ENCODE data around the gene COL9A1. TPM values are rescaled to one million over a fixed set of nuclear protein-coding genes. Genes with fewer than 3 reads are reported as not detected.

The COL9A1 gene
- total and polyA plus RNA-seq, 4 donors, result 0.02 to 1.7 (median 0.06) TPM; not detected in 1

DNA sequence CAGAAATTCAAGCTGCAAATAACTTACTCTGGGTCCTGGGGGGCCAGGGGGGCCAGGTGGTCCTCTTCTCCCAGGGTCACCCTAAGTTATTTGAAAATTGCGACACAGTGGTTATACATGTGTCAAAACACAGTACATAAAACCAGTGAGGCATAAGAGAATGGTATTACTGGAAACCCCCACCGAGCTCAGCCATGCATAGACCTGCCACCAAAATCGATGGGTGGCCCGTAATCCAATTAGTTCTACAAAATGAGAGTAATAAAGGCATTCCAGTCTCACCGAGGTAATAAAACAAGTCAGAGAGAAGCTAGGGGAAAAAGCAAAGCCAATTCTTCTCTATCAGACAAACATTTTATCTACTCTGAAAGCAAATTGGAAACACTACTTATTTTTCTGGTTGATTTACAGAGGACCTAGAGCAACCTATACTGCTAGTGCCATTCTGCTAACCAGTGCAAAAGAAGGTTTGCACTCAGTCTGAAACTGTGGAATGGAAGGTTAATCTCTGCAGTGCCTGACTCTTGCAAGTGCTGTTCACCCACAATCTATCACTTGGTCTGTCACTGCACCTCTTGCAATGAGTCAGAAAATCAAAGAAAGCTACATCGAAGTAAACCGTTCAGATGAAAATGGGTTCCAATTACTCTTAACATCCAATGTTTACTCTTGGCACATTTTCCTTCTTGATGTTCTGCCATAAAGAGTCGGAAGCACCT is 32.4 kb downstream of the COL9A1 start:
- TF ChIP-seq, protein P1, sequence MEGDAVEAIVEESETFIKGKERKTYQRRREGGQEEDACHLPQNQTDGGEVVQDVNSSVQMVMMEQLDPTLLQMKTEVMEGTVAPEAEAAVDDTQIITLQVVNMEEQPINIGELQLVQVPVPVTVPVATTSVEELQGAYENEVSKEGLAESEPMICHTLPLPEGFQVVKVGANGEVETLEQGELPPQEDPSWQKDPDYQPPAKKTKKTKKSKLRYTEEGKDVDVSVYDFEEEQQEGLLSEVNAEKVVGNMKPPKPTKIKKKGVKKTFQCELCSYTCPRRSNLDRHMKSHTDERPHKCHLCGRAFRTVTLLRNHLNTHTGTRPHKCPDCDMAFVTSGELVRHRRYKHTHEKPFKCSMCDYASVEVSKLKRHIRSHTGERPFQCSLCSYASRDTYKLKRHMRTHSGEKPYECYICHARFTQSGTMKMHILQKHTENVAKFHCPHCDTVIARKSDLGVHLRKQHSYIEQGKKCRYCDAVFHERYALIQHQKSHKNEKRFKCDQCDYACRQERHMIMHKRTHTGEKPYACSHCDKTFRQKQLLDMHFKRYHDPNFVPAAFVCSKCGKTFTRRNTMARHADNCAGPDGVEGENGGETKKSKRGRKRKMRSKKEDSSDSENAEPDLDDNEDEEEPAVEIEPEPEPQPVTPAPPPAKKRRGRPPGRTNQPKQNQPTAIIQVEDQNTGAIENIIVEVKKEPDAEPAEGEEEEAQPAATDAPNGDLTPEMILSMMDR (IDR thresholded peaks at IDR 0.05; ENCODE audit: control extremely low read depth, extremely low read depth), result no peak
- Histone ChIP-seq H3K27me3 (ENCODE audit: control insufficient read depth in 3 of 3, insufficient read depth in 3 of 3, low read length in 2 of 3) (no peaks in the 10 kb centered on the region), H3K36me3 (ENCODE audit: control insufficient read depth in 4 of 4, insufficient read depth in 4 of 4, low read length in 4 of 4) (no peaks in the 10 kb centered on the region), H3K4me3 (no peak overlapping the region), H3K4me1 (ENCODE audit: control insufficient read depth in 5 of 5, insufficient read depth in 5 of 5, low read length in 5 of 5) (no peaks in the 10 kb centered on the region), H3K9me3 (ENCODE audit: control insufficient read depth in 4 of 4, insufficient read depth in 3 of 4, low read length in 3 of 4) (no peaks in the 10 kb centered on the region), H3K9ac (ENCODE audit: insufficient read depth in 1 of 2, low read length in 2 of 2) (no peak overlapping the region), H3K27ac (ENCODE audit: low read depth in 1 of 2, low read length in 1 of 2) (no peak overlapping the region)
- ATAC-seq (ENCODE audit: insufficient read depth, low FRiP score) (no peak), DNase-seq (no peak)
- 65 to 72% methylated on average over 8 of the region's 8 CpGs for WGBS, 2 donors

DNA sequence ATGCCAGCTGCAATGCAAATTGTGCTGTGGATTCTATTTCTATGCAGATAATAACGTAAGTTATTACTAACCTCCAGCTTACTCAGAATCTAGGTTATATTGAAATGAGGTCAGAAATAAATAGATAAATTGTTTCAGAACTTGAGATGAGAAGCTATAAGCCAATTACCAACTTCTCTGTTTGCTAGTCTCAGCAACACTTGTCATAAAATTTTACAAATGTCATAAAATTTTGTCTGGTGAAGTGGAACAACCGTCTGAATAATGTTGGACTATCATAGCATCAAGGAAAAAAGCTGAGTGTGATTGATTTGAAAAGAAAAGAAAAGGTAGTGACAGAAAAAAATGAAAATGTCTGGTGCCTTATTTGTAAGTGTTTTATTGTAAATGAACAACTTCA is 36.7 kb downstream of the COL9A1 start:
- Histone ChIP-seq H3K4me1 (ENCODE audit: control insufficient read depth in 5 of 5, insufficient read depth in 5 of 5, low read length in 5 of 5) (no peaks in the 10 kb centered on the region), H3K27ac (ENCODE audit: low read depth in 1 of 2, low read length in 1 of 2) (no peak overlapping the region), H3K4me3 (no peak overlapping the region), H3K9ac (ENCODE audit: insufficient read depth in 1 of 2, low read length in 2 of 2) (no peak overlapping the region), H3K36me3 (ENCODE audit: control insufficient read depth in 4 of 4, insufficient read depth in 4 of 4, low read length in 4 of 4) (no peaks in the 10 kb centered on the region), H3K27me3 (ENCODE audit: control insufficient read depth in 3 of 3, insufficient read depth in 3 of 3, low read length in 2 of 3) (no peaks in the 10 kb centered on the region), H3K9me3 (ENCODE audit: control insufficient read depth in 4 of 4, insufficient read depth in 3 of 4, low read length in 3 of 4) (no peaks in the 10 kb centered on the region)
- DNase-seq (no peak), ATAC-seq (ENCODE audit: insufficient read depth, low FRiP score) (no peak)
- 57 to 69% methylated on average over 2 of the region's 2 CpGs for WGBS, 2 donors
- TF ChIP-seq, protein P1 (IDR thresholded peaks at IDR 0.05; ENCODE audit: control extremely low read depth, extremely low read depth), result no peak

DNA sequence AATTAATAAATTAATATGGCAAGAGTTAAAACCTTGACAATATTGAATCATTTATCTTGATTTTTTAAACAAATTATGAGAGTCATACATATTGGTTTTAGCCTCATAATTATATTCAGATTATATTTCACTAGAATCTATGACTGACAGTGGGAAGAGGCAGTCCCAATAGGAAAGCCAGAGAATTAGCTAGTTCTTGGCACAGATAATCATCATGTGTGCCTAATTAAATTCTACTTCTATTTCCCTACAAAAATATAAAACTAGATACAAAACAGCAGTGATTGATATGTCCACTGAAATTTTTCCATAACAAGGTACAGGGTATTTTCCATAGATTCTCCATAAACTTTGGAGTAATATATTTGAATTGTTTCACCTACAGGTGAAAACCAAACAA is 38.6 kb downstream of the COL9A1 start:
- no peaks in the 10 kb centered on the region for H3K36me3 ChIP-seq (ENCODE audit: control insufficient read depth in 4 of 4, insufficient read depth in 4 of 4, low read length in 4 of 4)
- H3K4me3 ChIP-seq, result no peak overlapping the region
- H3K27me3 ChIP-seq (ENCODE audit: control insufficient read depth in 3 of 3, insufficient read depth in 3 of 3, low read length in 2 of 3), result no peaks in the 10 kb centered on the region
- H3K9me3 ChIP-seq (ENCODE audit: control insufficient read depth in 4 of 4, insufficient read depth in 3 of 4, low read length in 3 of 4), result no peaks in the 10 kb centered on the region
- DNase-seq, result no peak
- no peak overlapping the region for H3K9ac ChIP-seq (ENCODE audit: insufficient read depth in 1 of 2, low read length in 2 of 2)
- no peak overlapping the region for H3K27ac ChIP-seq (ENCODE audit: low read depth in 1 of 2, low read length in 1 of 2)
- TF ChIP-seq, protein P1 (IDR thresholded peaks at IDR 0.05; ENCODE audit: control extremely low read depth, extremely low read depth), result no peak
- no peak for ATAC-seq (ENCODE audit: insufficient read depth, low FRiP score)
- H3K4me1 ChIP-seq (ENCODE audit: control insufficient read depth in 5 of 5, insufficient read depth in 5 of 5, low read length in 5 of 5), result no peaks in the 10 kb centered on the region

DNA sequence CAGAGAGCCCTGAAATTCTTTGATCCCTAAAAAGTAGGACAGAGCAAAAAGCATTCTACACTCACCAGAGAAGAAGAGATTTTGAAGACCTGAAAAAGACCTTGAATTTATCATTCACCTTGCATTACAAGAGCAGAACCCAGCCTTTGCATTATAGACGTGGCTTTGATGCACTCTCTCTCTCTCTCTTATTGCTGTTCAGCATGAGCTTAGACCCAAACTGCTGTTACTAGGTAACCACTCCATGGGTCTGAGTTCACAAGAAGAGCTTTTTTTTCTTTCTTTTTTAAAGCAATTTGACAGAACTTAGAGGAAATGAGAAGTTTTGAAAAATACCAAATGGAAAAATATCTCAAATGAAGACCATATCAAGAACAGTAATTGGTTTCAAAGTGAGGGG is 44.4 kb downstream of the COL9A1 start:
- Histone ChIP-seq H3K27me3 (ENCODE audit: control insufficient read depth in 3 of 3, insufficient read depth in 3 of 3, low read length in 2 of 3) (peaks cover 0 to 2% (median 0%) of the 10 kb centered on the region in 3 donors), H3K9ac (ENCODE audit: insufficient read depth in 1 of 2, low read length in 2 of 2) (no peak overlapping the region), H3K9me3 (ENCODE audit: control insufficient read depth in 4 of 4, insufficient read depth in 3 of 4, low read length in 3 of 4) (no peaks in the 10 kb centered on the region), H3K4me3 (no peak overlapping the region), H3K4me1 (ENCODE audit: control insufficient read depth in 5 of 5, insufficient read depth in 5 of 5, low read length in 5 of 5) (peaks cover 0 to 2% (median 0%) of the 10 kb centered on the region in 5 donors), H3K27ac (ENCODE audit: low read depth in 1 of 2, low read length in 1 of 2) (no peak overlapping the region), H3K36me3 (ENCODE audit: control insufficient read depth in 4 of 4, insufficient read depth in 4 of 4, low read length in 4 of 4) (no peaks in the 10 kb centered on the region)
- DNase-seq (no peak), ATAC-seq (ENCODE audit: insufficient read depth, low FRiP score) (no peak)
- WGBS, 2 donors, result 39 to 59% methylated on average over 1 of the region's 1 CpG
- TF ChIP-seq, protein P1 (IDR thresholded peaks at IDR 0.05; ENCODE audit: control extremely low read depth, extremely low read depth), result no peak

All from lung (tissue), 12 donors.